GM12878 (cell line): ENCODE results near the gene CTRB1.

ENCODE experiments used
- CHD4 ChIP-seq: fragments of 200-600 bp; sonication (generic); IDR thresholded peaks from 2 replicates; pipeline ENCODE4 v1.6.1; 2016; ENCODE audit warnings: mild to moderate bottlenecking
- DPF2 ChIP-seq: fragments of 450-650 bp; IDR thresholded peaks from 2 replicates; pipeline ENCODE4 v1.6.1; 2017; ENCODE audit warnings: mild to moderate bottlenecking
- EZH2 ChIP-seq: IDR thresholded peaks from 2 replicates; pipeline ENCODE4 v1.6.1; 2012; ENCODE audit warnings: low read depth, mild to moderate bottlenecking, control low read depth, inconsistent platforms, low read length, borderline replicate concordance; ENCODE audit not compliant: control insufficient read depth
- POLR2AphosphoS2 ChIP-seq: IDR thresholded peaks from 2 replicates; pipeline ENCODE4 v1.6.1; 2011; ENCODE audit warnings: low read depth, mild to moderate bottlenecking, low read length, improper control_type of control experiment, moderate library complexity
- SIN3A ChIP-seq: IDR thresholded peaks from 2 replicates; pipeline ENCODE4 v1.6.1; 2012; ENCODE audit warnings: low read depth, low read length, improper control_type of control experiment
- SP1 ChIP-seq: IDR thresholded peaks from one replicate; pipeline ENCODE4 v1.6.1; 2011; ENCODE audit warnings: low read depth, low read length
- SREBF2 ChIP-seq: IDR thresholded peaks from 2 replicates; pipeline ENCODE4 v1.6.1; 2012; ENCODE audit warnings: mild to moderate bottlenecking, low read length
- ZNF24 ChIP-seq: fragments of 450-650 bp; IDR thresholded peaks from 2 replicates; pipeline ENCODE4 v1.6.1; 2017; ENCODE audit warnings: antibody characterized with exemption, mild to moderate bottlenecking
- TF ChIP-seq, protein P1 (sequence below): IDR thresholded peaks from 2 replicates; pipeline ENCODE4 v1.6.1; 2012; ENCODE audit warnings: low read depth, low read length, improper control_type of control experiment
- TF ChIP-seq, protein P2 (sequence below): IDR thresholded peaks from 2 replicates; pipeline ENCODE4 v1.6.1; 2011; ENCODE audit warnings: borderline replicate concordance, low read depth, mild to moderate bottlenecking, moderate library complexity, low read length; ENCODE audit not compliant: insufficient read depth, poor library complexity, severe bottlenecking
- TF ChIP-seq, protein P3 (sequence below): IDR thresholded peaks from 2 replicates; pipeline ENCODE4 v1.6.1; 2012; ENCODE audit warnings: low read length, inconsistent platforms
- TF ChIP-seq, protein P4 (sequence below), 3 experiments: IDR thresholded peaks in 2 of 3; conservative IDR thresholded peaks in 1 of 3; 2 replicates each; pipeline ENCODE4 v1.5.1; 2011; ENCODE audit warnings: low read depth in 3 of 3, low read length in 3 of 3, mild to moderate bottlenecking in 3 of 3, control low read depth in 2 of 3, moderate library complexity in 2 of 3, inconsistent platforms in 1 of 3, mixed read lengths in 1 of 3; ENCODE audit not compliant: control insufficient read depth in 2 of 3, insufficient read depth in 1 of 3; ENCODE audit errors: extremely low read depth in 1 of 3
- TF ChIP-seq, protein P5 (sequence below): IDR thresholded peaks from 2 replicates; pipeline ENCODE4 v1.6.1; 2011; ENCODE audit warnings: borderline replicate concordance, low read depth, mild to moderate bottlenecking, moderate library complexity, mixed read lengths, low read length; ENCODE audit not compliant: insufficient read depth; ENCODE audit errors: extremely low read length
- TF ChIP-seq, protein P6 (sequence below): IDR thresholded peaks from 2 replicates; pipeline ENCODE4 v1.6.1; 2011; ENCODE audit warnings: mild to moderate bottlenecking, low read depth, low read length, moderate library complexity; ENCODE audit not compliant: insufficient replicate concordance

DNA sequence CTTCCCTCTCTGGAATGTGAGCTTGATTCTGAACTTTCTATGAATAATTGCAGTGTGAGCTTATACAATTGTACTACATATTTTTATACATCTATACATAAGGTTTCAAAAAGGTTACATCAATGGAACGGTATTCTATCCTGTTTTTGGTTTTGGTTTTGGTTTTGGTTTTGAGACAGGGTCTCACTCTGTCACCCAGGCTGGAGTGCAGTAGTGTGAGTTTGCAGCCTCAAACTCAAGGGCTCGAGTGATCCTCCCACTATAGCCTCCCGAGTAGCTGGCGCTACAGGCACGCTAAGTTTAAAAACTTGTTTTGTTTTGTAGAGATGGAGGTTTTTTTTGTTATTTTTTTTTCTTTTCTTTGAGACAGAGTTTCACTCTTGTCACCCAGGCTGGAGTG, 1.1 kb downstream of the CTRB1 start:
- TF ChIP-seq, protein P1, sequence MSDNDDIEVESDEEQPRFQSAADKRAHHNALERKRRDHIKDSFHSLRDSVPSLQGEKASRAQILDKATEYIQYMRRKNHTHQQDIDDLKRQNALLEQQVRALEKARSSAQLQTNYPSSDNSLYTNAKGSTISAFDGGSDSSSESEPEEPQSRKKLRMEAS = no peak
- TF ChIP-seq, protein P2, sequence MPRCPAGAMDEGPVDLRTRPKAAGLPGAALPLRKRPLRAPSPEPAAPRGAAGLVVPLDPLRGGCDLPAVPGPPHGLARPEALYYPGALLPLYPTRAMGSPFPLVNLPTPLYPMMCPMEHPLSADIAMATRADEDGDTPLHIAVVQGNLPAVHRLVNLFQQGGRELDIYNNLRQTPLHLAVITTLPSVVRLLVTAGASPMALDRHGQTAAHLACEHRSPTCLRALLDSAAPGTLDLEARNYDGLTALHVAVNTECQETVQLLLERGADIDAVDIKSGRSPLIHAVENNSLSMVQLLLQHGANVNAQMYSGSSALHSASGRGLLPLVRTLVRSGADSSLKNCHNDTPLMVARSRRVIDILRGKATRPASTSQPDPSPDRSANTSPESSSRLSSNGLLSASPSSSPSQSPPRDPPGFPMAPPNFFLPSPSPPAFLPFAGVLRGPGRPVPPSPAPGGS = no peak
- TF ChIP-seq SIN3A = no peak
- TF ChIP-seq DPF2 = no peak
- TF ChIP-seq, protein P3, sequence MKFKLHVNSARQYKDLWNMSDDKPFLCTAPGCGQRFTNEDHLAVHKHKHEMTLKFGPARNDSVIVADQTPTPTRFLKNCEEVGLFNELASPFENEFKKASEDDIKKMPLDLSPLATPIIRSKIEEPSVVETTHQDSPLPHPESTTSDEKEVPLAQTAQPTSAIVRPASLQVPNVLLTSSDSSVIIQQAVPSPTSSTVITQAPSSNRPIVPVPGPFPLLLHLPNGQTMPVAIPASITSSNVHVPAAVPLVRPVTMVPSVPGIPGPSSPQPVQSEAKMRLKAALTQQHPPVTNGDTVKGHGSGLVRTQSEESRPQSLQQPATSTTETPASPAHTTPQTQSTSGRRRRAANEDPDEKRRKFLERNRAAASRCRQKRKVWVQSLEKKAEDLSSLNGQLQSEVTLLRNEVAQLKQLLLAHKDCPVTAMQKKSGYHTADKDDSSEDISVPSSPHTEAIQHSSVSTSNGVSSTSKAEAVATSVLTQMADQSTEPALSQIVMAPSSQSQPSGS = no peak
- TF ChIP-seq, protein P4, sequence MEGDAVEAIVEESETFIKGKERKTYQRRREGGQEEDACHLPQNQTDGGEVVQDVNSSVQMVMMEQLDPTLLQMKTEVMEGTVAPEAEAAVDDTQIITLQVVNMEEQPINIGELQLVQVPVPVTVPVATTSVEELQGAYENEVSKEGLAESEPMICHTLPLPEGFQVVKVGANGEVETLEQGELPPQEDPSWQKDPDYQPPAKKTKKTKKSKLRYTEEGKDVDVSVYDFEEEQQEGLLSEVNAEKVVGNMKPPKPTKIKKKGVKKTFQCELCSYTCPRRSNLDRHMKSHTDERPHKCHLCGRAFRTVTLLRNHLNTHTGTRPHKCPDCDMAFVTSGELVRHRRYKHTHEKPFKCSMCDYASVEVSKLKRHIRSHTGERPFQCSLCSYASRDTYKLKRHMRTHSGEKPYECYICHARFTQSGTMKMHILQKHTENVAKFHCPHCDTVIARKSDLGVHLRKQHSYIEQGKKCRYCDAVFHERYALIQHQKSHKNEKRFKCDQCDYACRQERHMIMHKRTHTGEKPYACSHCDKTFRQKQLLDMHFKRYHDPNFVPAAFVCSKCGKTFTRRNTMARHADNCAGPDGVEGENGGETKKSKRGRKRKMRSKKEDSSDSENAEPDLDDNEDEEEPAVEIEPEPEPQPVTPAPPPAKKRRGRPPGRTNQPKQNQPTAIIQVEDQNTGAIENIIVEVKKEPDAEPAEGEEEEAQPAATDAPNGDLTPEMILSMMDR (IDR thresholded peaks at IDR 0.05 in 2 of 3, conservative IDR thresholded peaks at IDR 0.05 in 1 of 3; ENCODE audit: control insufficient read depth in 2 of 3, extremely low read depth in 1 of 3, insufficient read depth in 1 of 3, low read depth in 3 of 3, low read length in 3 of 3) = no peak
- no peak for TF ChIP-seq CHD4
- TF ChIP-seq POLR2AphosphoS2 = no peak
- no peak for TF ChIP-seq SREBF2
- TF ChIP-seq, protein P5, sequence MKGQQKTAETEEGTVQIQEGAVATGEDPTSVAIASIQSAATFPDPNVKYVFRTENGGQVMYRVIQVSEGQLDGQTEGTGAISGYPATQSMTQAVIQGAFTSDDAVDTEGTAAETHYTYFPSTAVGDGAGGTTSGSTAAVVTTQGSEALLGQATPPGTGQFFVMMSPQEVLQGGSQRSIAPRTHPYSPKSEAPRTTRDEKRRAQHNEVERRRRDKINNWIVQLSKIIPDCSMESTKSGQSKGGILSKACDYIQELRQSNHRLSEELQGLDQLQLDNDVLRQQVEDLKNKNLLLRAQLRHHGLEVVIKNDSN = no peak
- TF ChIP-seq, protein P6, sequence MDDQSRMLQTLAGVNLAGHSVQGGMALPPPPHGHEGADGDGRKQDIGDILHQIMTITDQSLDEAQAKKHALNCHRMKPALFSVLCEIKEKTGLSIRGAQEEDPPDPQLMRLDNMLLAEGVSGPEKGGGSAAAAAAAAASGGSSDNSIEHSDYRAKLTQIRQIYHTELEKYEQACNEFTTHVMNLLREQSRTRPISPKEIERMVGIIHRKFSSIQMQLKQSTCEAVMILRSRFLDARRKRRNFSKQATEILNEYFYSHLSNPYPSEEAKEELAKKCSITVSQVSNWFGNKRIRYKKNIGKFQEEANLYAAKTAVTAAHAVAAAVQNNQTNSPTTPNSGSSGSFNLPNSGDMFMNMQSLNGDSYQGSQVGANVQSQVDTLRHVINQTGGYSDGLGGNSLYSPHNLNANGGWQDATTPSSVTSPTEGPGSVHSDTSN = no peak
- no peak for TF ChIP-seq ZNF24
- no peak for TF ChIP-seq EZH2
- no peak for TF ChIP-seq SP1
